HepG2 (cell line): ENCODE measurements around the gene TARS3. TPM values are rescaled to one million over a fixed set of nuclear protein-coding genes. Genes with fewer than 3 reads are reported as not detected.

ENCODE experiments used
- ATAC-seq: fragments of 200-7000 bp; cut with Tn5 transposase; 3 replicates; pipeline ENCODE4 v1.9.1; 2020; ENCODE audit warnings: mild to moderate bottlenecking, moderate library complexity
- BruUV-seq: library from RNA; stranded (reverse); fragments of 400-500 nt; replicated peaks from 2 replicates; lab custom pipeline; 2021; lab: Mats Ljungman, UMichigan
- CTCF ChIA-PET: fragments of 300-600 bp; formaldehyde crosslinking; extraction: SDS; loops from one replicate; lab custom pipeline; 2021; ENCODE audit warnings: low total read pairs, inconsistent platforms, low intra/inter-chr PET ratio; lab: Yijun Ruan, JAX
- POLR2A ChIA-PET: fragments of 350-600 bp; sonication (Branson Sonifier 250); formaldehyde crosslinking; loops from one replicate; lab custom pipeline; 2020; ENCODE audit warnings: antibody characterized with exemption, inconsistent platforms; lab: Yijun Ruan, JAX
- DNase-seq: peaks from one replicate; pipeline ENCODE4 v3.0.0-alpha.2; 2015; ENCODE audit warnings: low spot score
- FAIRE-seq: peaks from 3 replicates; lab custom pipeline; 2011; peaks lifted over from hg19 to GRCh38; lab: Jason Lieb, UNC
- H2AFZ ChIP-seq: one replicate; pipeline ENCODE4 v1.6.1; 2011; ENCODE audit warnings: low read length, inconsistent platforms
- H3K27ac ChIP-seq: fragments of 300-600 bp; 3 replicates; pipeline ENCODE4 v1.8.0; 2011; ENCODE audit warnings: mixed run types, mild to moderate bottlenecking, mixed read lengths, low read length, inconsistent platforms; ENCODE audit not compliant: insufficient read depth; ENCODE audit errors: extremely low read length
- H3K27me3 ChIP-seq, 2 experiments: fragments of 200-600 bp in 1 of 2; 2 replicates in 1 of 2; 3 replicates in 1 of 2; pipeline versions ENCODE4 v1.6.0 to v1.8.0; 2011; ENCODE audit warnings: low read length in 2 of 2, mild to moderate bottlenecking in 2 of 2, moderate library complexity in 2 of 2, inconsistent platforms in 1 of 2; ENCODE audit not compliant: insufficient read depth in 2 of 2, control insufficient read depth in 1 of 2
- H3K36me3 ChIP-seq, 2 experiments: fragments of 200-600 bp in 1 of 2; replicated peaks in 1 of 2; 2 replicates in 1 of 2; 3 replicates in 1 of 2; pipeline versions ENCODE4 v1.5.1 to v1.8.0; 2011; ENCODE audit warnings: low read length in 2 of 2, inconsistent platforms in 1 of 2; ENCODE audit not compliant: insufficient read depth in 2 of 2, control insufficient read depth in 1 of 2
- H3K4me1 ChIP-seq: 2 replicates; pipeline ENCODE4 v1.5.1; 2012; ENCODE audit warnings: low read length, inconsistent platforms; ENCODE audit not compliant: insufficient read depth
- H3K4me2 ChIP-seq: 2 replicates; pipeline ENCODE4 v1.6.0; 2011; ENCODE audit warnings: low read depth, low read length, inconsistent platforms
- H3K4me3 ChIP-seq, 3 experiments: fragments of 200-600 bp in 1 of 3; sonication (generic), shearing (Covaris generic) in 1 of 3; replicated peaks in 1 of 3; 2 replicates each; pipeline ENCODE4 v1.5.1; 2011 to 2016; ENCODE audit warnings: low read length in 3 of 3, inconsistent platforms in 2 of 3, low read depth in 2 of 3, mild to moderate bottlenecking in 2 of 3, control low read depth in 1 of 3, mixed read lengths in 1 of 3; ENCODE audit not compliant: insufficient read depth in 1 of 3
- H3K79me2 ChIP-seq: one replicate; pipeline ENCODE4 v1.6.1; 2011; ENCODE audit warnings: low read length, inconsistent platforms; ENCODE audit not compliant: insufficient read depth
- H3K9ac ChIP-seq: 2 replicates; pipeline ENCODE4 v1.6.0; 2011; ENCODE audit warnings: mild to moderate bottlenecking, low read depth, low read length, inconsistent platforms; ENCODE audit not compliant: insufficient read depth
- H3K9me3 ChIP-seq: 2 replicates; pipeline ENCODE4 v1.5.1; 2012; ENCODE audit warnings: mild to moderate bottlenecking, low read length
- H4K20me1 ChIP-seq: 2 replicates; pipeline ENCODE4 v1.6.0; 2011; ENCODE audit warnings: inconsistent platforms, mild to moderate bottlenecking, low read length, moderate library complexity; ENCODE audit not compliant: insufficient read depth
- ARID5B ChIP-seq: IDR thresholded peaks from 2 replicates; pipeline ENCODE4 v1.4.0; 2020; ENCODE audit warnings: mild to moderate bottlenecking, missing genetic modification reagents
- HMG20A ChIP-seq: IDR thresholded peaks from 2 replicates; pipeline ENCODE4 v1.6.1; 2016; ENCODE audit warnings: borderline replicate concordance
- MAX ChIP-seq: IDR thresholded peaks from 2 replicates; pipeline ENCODE4 v1.6.1; 2012; ENCODE audit warnings: inconsistent platforms
- MXD4 ChIP-seq: IDR thresholded peaks from 2 replicates; pipeline ENCODE4 v1.6.1; 2016; ENCODE audit warnings: mild to moderate bottlenecking, missing biosample characterization, missing genetic modification reagents
- NFYC ChIP-seq: IDR thresholded peaks from 2 replicates; pipeline ENCODE4 v1.6.1; 2016; ENCODE audit warnings: missing genetic modification reagents, missing compliant biosample characterization
- TRIM24 ChIP-seq: sonication (generic); formaldehyde crosslinking; IDR thresholded peaks from 2 replicates; pipeline ENCODE4 v1.8.0; 2022; ENCODE audit warnings: mild to moderate bottlenecking, missing genetic modification reagents
- ZNF335 ChIP-seq: sonication (generic); formaldehyde crosslinking; IDR thresholded peaks from 2 replicates; pipeline ENCODE4 v1.4.0; 2020; ENCODE audit warnings: missing genetic modification reagents
- ZNF44 ChIP-seq: sonication (generic); formaldehyde crosslinking; IDR thresholded peaks from 2 replicates; pipeline ENCODE4 v1.5.1; 2020; ENCODE audit warnings: mild to moderate bottlenecking, missing genetic modification reagents
- ZNF781 ChIP-seq: sonication (generic); formaldehyde crosslinking; IDR thresholded peaks from 2 replicates; pipeline ENCODE4 v1.5.1; 2020; ENCODE audit warnings: borderline replicate concordance, mild to moderate bottlenecking, missing genetic modification reagents; ENCODE audit errors: not compliant biosample characterization
- WGBS: methylation state at CpG from one replicate; pipeline ENCODE4 v1.1.6; 2017; ENCODE audit warnings: low lambda C conversion rate; 5-methylcytosine and 5-hydroxymethylcytosine counted together
- in situ Hi-C: cut with HindIII; loops from 2 replicates; pipeline ENCODE4 v1.10.0; 2017; ENCODE audit warnings: low pct_unique_long_range_greater_than_20kb; ENCODE audit not compliant: extremely low pct_ligation_motif_present
- intact Hi-C: fragments of 100-400 bp; cut with micrococcal nuclease; formaldehyde crosslinking; loops from one replicate; pipeline ENCODE4 v1.10.0; 2022; ENCODE audit not compliant: unreplicated experiment
- polyA plus RNA-seq, 8 experiments: library from polyadenylated mRNA; depleted of rRNA in 3 of 8; stranded (reverse) in 7 of 8; unstranded in 1 of 8; fragments of >200 nt; fragmentation: Illumina TruSeq in 4 of 8; extraction: Trizol in 4 of 8; gene quantifications; 2 replicates each; pipeline versions ENCODE4 v1.2.1 to v1.2.3, GENCODE V29; 2011 to 2016; ENCODE audit warnings: low read depth in 4 of 8, missing spikeins in 1 of 8, mixed read lengths in 1 of 8; ENCODE audit not compliant: insufficient read depth in 1 of 8
- total RNA-seq, 5 experiments: library from RNA; depleted of rRNA; stranded (reverse); fragments of >200 nt; fragmentation: Illumina TruSeq; extraction: Trizol; gene quantifications; 2 replicates each; pipeline ENCODE4 v1.2.3, GENCODE V29; 2016; ENCODE audit warnings: low read depth in 1 of 5
- TF ChIP-seq, protein P1 (sequence below): sonication (generic); formaldehyde crosslinking; conservative IDR thresholded peaks from 2 replicates; pipeline ENCODE4 v1.4.0; 2020; ENCODE audit warnings: missing genetic modification reagents

The TARS3 gene
- total and polyA plus RNA-seq, 2 of the 13 experiments (the other 11 are each of a cell fraction or from before 2014, with no cell fraction given), result 4.1 to 11.7 TPM

- TF ChIP-seq MXD4 (no peak), ZNF44 (CRISPR knock-in tag) (no peak), ZNF781 (CRISPR knock-in tag) (no peak)
Measured at GRCh38 chr15:101662203-101662602, 62.1 kb downstream of the TARS3 start (continued).

DNA sequence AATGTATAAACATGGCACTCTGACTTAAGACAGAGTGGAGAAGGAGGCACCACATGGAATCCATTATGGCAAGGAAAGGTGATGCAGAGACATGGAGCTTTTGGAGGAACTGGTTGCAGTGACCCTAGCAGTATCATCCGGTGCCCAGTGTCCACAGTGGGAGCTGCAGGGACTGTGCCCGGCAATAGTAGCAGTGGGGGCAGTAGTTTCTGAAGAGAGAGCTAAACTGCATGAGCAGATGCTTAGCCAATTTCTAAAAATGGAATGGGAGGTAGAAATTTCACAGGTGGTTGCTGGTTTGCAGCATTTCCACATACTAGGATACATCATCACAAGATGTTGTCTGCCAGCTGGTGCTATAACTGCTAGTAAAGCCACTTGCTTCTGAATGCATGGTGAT lies 64.3 kb downstream of the TARS3 start:
- in situ Hi-C loops, result no loop called here
- ChIA-PET CTCF (no interaction called here), POLR2A (no interaction called here)
- no peaks in the 10 kb centered on the region for H3K27me3 ChIP-seq
- DNase-seq (no peak), ATAC-seq (no peak), FAIRE-seq (no peak)
- H3K9ac ChIP-seq, result no peak overlapping the region
- no peak overlapping the region for H3K27ac ChIP-seq
- intact Hi-C loops, result no loop called here
- BruUV-seq, result no TSS peak
- H4K20me1 ChIP-seq, result no peaks in the 10 kb centered on the region
- H3K9me3 ChIP-seq, result no peaks in the 10 kb centered on the region
- TF ChIP-seq HMG20A (CRISPR knock-in tag) (no peak), ZNF335 (CRISPR knock-in tag) (no peak), NFYC (CRISPR knock-in tag) (no peak)
- H3K4me3 ChIP-seq, result no peak overlapping the region
- H3K36me3 ChIP-seq, result peaks cover 2 to 17% of the 10 kb centered on the region in 2 experiments; a peak in 4 of 5 replicates
- H3K4me1 ChIP-seq, result peaks cover 11% of the 10 kb centered on the region
- H3K79me2 ChIP-seq, result no peaks in the 10 kb centered on the region
- no peak overlapping the region for H2AFZ ChIP-seq
- no peak overlapping the region for H3K4me2 ChIP-seq
- WGBS, result 90% methylated on average over 2 of the region's 2 CpGs

GRCh38 chr15:101657968-101658784 lies 66.1 kb downstream of the TARS3 start:
- CTCF ChIA-PET, result no interaction called here
- no peak for ATAC-seq
- no peak overlapping the region for H2AFZ ChIP-seq
- no peak for FAIRE-seq
- H3K4me2 ChIP-seq, result no peak overlapping the region
- no peaks in the 10 kb centered on the region for H4K20me1 ChIP-seq
- whole genome bisulfite sequencing, result 98% methylated on average over 9 of the region's 9 CpGs
- BruUV-seq, result no TSS peak
- H3K4me3 ChIP-seq, result no peak overlapping the region
- H3K4me1 ChIP-seq, result peaks cover 6% of the 10 kb centered on the region
- no peak overlapping the region for H3K9ac ChIP-seq
- in situ Hi-C loops (no loop called here), intact Hi-C loops (no loop called here)
- H3K27me3 ChIP-seq, result no peaks in the 10 kb centered on the region
- no peaks in the 10 kb centered on the region for H3K79me2 ChIP-seq
- POLR2A ChIA-PET, result no interaction called here
- no peak for DNase-seq
- peaks cover 2 to 17% of the 10 kb centered on the region in 2 experiments; a peak in 4 of 5 replicates for H3K36me3 ChIP-seq
- H3K27ac ChIP-seq, result no peak overlapping the region
- no peaks in the 10 kb centered on the region for H3K9me3 ChIP-seq
- TF ChIP-seq MAX (no peak), ARID5B (no peak), TRIM24 (CRISPR knock-in tag) (no peak)
- TF ChIP-seq, protein P1, sequence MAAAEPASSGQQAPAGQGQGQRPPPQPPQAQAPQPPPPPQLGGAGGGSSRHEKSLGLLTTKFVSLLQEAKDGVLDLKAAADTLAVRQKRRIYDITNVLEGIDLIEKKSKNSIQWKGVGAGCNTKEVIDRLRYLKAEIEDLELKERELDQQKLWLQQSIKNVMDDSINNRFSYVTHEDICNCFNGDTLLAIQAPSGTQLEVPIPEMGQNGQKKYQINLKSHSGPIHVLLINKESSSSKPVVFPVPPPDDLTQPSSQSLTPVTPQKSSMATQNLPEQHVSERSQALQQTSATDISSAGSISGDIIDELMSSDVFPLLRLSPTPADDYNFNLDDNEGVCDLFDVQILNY (CRISPR knock-in tag), result no peak
